ENCODE measurements around the gene THEM5.

DNA sequence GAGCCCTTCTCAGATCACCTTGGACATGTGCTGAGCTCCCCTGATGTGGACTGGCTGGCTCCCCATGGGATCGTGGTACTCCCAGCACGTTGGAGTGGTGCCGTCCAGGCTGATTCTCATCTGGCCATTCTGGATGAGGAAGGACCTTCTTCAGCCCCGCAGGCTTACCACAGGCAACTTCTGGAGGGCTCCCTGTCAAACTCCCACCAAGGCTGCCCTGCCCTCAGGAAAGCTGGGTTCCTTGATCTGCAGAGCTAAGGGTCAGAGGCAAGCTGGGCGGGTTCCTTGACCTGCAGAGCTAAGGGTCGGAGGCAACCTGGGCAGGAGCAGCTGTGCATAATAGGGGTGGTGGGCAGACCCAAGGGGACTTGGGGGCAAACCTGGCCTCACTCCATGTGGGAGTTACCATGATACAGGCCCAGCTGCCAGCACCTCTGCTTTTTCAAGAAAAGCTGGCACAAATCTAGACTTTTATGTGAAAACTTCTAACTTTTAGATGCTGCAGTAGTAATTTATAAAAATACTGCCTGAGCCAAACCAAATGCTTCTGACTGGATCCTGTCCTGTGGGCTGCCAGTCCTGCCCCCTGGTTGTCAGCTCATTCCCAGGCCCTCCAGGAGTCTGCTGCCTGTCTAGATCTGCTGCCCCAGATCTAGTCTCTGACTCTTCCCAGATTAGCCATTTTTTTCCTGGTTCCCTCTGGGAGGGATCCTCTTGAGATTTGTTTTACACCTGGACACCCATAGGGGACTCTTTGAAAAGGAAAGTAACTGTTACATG, 5.6 kb upstream of the THEM5 start:
- no peak for TF ChIP-seq CTCF (IDR thresholded peaks at IDR 0.05; ENCODE audit: borderline replicate concordance, extremely low read depth, low read length, poor library complexity, severe bottlenecking)
- TF ChIP-seq EZH2 (IDR thresholded peaks at IDR 0.05; ENCODE audit: borderline replicate concordance, low read depth, low read length, severe bottlenecking): no peak
